NCI-H82 treated with DMSO at 0.1 percent for 48 hours (cell line): ENCODE results near the gene MED13L.

Experiments
- DNase-seq: peaks from one replicate; lab custom pipeline; 2025; ENCODE audit not compliant: unreplicated experiment; lab: John Stamatoyannopoulos, UW

Gene MED13L

DNA sequence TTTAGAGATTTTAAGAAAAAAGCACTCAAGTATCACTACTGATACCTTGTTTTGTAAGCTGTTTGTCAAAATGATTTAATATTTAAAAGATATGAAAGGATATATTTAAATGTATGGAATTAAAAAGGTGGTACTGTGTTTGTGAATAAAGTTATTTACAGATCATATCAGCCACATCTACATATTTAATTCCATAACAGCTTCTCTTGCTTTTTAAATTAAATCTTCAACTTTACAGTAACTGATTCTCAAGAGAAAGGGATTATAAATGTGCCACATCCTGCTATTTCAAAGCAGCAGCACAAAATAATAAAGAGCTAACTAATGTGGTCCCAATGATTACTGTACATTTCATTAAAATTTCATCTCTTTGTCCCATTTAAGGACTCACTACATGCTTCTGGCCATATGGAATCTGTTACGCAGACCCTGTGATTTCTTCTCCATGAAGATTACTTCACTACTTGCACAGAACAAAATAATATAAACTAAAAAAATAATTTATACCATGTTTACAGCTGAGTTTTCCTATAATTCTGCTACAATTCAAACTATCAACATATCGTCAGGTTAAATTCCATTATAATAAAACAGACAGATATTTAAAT is 117.8 kb downstream of the MED13L start:
- no peak for DNase-seq

DNA sequence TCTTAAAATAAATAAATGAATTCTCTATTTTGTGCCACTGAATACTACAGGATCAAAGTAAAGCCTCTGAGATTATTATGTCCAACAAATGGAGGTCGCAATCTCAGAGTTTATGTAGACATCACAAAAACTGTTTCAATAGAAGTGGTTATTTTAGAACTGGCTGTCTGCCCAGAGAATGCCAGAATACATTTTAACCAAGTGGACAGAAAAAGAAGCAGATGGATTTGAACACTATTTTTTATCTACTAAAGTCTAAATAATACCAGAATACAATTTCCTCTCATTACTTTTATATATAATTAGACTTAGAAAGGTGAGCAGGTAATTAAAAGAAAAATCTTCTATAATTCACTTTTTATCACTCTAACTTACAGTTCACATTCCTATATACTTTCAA is 118.3 kb downstream of the MED13L start:
- no peak for DNase-seq

DNA sequence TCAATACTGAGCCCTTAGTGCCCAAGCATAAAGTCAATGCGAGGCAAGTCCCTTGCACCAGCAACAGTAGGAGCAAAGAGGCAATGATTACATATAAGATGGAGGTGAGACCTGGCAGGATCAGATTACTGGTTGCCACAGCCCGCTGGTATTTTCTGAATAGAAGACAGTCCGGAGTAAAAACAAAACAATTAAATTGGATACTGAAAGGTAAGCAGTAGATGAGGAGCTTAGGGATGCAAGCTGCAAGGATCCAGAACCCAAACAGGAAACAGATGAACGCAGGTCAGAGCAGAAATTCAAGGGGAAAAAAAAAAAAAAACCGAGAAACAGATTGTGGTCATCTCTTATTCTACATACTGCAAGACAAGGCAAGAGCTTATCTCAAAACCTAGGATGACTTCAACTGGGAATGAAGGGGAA is 119.6 kb downstream of the MED13L start:
- peak; percentile 32 for DNase-seq

DNA sequence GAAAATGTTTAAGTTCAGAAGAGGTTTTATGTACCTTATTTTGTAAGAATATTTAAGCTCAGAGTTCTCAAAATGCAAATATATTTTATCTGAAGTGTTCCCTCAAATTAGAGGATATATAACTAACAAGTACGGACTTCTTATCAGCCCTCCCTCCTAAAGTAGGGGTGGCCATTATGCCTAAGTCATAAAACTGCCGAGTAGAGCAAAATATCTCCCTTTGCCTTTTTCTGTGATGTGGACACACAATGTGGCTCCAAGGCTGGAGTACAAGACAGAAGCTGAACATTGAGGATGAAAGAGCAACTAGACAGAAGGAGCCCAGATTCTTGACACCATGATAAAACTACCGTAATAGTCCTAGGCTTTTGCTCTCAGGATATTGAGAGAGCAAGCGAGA is 120.9 kb downstream of the MED13L start:
- no peak for DNase-seq

DNA sequence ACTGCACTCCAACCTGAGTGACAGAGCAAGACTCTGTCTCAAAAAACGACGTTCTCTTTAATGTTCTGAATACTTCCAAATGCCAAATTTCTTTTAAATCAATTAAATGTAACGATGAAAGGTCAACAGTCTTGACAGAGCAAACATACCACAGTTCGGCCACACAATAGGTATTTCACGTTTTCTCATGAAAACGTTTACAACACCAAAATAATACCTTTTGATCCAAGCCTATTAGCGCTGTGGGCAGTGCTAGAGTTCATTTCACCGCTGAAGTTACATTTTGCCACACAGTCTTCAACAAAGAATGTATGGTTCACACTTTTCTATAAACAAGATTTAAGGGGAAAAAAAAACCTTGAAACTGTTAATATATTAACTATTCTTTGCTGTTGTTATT is 122.1 kb downstream of the MED13L start:
- DNase-seq = no peak

DNA sequence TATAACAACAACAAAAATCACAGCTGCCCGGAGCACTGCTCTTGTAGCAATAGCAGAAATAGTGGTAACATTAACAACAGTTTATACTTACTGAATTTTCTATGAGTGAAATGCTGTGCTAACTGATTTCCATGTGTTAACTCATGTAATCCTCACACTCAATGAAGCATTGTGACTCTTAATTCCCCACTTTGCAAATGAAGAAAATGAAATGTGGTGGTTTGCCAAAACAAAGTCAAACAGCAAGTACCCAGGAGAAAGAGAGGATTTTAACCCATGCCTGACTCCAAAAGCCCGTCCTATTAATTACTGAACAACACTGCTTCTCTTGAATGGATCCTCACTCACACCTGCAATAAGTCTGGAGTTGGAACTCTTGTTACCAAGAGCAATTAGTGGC is 123.5 kb downstream of the MED13L start:
- DNase-seq = no peak

DNA sequence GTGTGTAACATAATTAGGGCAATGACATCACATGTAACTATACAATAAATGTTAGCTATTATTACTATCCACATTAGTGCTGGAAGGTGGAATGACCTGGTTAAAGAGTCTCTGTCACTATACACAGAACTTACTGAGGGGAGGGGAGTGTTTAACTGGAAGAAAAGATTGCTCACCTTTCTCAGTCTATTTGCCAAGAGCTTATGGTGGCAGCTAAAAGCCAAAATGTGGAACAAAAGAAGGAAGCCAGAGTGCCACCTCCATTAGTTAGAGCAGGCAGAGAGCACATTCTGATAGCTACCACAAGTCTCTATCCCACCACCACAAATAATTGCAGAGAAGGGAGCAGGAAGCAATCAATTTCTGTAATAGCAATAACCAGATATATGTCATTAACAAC is 124.4 kb downstream of the MED13L start:
- DNase-seq = no peak

DNA sequence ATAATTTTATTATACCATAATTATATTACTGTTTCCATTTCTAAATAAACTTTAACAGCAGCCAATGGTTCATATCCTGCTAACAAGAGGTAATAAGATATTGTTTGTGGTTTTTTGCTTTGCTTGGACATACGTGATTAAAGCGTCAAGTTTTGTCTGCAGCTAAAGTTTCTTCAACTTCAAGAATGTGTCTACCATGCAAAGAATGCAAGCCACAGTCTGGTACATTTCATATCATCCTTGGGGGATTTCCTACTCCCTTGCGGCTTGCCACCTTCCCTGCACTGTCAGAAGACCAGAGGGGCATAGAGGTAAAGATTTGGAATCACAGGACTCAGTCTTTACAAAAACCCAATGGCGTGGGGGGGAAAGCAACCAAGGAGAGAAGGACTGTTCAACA is 125.2 kb downstream of the MED13L start:
- no peak for DNase-seq

DNA sequence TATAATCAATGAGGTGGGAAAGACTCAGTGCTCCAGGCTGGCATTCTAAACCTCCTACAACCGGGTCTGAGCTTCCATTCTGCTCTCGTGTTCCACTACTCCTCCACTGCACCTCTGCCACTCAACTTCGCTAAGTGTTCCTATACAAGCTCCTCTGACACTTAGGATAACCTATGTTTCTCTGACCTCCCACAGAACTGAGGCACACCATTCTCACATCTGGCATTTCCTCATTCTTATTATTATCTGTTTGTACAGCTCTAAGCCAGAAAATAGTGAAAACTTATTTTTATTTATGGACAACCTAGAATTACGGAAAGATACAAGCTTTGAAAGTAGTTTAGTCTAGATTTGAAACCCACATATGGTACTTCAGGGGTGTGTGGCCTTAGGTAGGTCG is 127.0 kb downstream of the MED13L start:
- DNase-seq = no peak

DNA sequence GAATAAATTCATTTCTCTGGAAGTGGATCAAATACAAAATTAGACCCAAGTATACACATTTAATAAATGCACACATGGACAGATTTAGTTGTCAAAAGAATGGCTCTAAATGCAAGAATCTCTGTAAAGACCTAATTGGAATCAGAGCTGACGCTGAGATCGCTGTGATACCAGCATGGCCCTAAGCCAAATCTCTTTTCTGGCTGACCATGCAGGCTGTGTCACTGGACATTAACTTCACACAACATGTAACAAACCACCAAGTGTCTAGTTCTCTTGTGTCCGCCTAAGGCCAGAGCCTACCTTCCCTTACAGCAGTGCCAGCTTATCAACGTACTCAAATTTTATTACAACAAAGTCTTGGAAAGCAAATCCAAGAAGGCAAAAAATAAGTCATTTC is 127.5 kb downstream of the MED13L start:
- DNase-seq = no peak

DNA sequence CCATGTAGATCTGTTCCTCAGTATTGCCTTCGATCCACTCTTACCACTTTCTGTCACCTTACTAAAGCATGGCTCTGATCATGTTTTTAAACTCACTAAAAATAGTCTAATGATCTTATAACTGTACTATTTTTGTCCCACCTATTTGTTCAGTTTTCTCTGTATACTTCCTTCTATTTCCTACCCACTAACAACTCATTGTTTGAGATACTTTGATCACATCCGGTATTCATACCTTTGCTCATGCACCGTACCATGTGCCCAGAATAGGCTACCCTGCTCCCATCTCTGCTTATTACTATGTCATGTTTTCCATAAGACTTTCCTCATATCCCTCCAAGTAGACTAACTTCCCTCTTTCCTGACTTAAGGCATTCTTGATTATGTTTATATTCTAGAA is 128.6 kb downstream of the MED13L start:
- no peak for DNase-seq

DNA sequence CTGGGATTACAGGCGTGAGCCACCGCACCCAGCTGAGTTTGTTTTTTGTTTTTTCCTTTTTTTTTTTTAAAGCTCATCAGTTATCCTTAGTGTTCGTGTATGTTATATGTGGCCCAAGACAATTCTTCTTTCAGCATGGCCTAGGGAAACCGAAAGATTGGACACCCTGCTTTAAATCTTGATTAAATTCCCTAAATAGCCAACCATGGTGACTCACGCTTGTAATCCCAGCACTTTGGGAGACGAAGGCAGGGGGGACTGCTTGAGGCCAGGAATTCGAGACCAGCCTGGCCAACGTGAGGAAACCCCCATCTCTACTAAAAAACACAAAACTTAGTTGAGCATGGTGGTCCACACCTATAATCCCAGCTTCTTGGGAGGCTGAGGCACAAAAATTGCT is 131.1 kb downstream of the MED13L start:
- no peak for DNase-seq

DNA sequence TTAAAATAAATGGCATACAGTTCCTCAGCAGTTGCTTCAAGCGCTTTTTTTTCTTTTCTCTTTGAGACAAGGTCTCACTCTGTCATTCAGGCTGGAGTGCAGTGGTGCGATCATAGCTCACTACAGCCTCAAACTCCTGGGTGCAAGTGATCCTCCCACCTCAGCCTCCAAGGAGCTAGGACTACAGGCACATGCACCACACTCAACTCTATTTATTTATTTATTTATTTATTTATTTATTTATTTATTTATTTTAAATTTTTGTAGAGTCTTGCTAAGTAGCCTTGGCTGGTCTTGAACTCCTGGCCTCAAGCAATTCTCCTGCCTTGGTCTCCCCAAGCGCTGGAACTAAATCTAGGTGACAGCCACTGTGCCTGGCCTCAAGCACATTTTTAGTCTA is 132.0 kb downstream of the MED13L start:
- DNase-seq = no peak

DNA sequence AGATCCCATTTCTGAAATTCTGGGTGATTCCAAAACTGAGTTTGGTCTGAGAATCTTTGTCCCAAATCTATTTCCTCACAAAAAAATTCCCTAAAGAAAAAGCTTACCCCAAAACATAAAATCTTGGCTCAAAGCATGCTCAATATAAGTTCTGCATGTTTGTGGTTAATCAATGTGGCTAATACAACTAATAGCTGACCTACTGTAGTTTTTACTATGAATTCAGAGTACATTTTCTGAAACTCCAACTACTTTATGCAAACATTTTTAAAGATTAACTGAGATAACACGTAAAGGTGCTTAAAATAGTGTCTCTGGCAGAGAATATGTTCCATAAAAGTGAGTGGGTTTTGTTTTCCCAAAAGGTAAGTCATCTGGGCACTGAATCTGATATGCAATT is 133.1 kb downstream of the MED13L start:
- DNase-seq = no peak

DNA sequence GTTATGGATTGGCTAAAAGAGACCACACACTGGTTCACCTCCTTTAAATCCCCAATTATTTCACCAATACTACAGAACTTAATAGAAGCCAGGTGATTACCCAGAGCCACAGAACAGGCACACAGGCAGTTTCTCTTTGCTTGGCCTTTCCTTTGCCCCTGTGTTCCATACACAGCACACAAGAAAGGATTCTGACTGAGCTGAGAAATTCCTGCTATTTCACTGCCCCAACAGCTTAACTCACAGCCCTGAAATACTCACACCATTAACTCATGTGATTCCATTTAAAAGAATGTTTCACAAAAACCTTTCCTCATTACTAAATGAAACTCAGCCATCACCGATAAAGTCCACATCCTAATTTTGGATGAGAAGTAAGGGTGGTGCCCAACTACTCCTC is 133.6 kb downstream of the MED13L start:
- no peak for DNase-seq

DNA sequence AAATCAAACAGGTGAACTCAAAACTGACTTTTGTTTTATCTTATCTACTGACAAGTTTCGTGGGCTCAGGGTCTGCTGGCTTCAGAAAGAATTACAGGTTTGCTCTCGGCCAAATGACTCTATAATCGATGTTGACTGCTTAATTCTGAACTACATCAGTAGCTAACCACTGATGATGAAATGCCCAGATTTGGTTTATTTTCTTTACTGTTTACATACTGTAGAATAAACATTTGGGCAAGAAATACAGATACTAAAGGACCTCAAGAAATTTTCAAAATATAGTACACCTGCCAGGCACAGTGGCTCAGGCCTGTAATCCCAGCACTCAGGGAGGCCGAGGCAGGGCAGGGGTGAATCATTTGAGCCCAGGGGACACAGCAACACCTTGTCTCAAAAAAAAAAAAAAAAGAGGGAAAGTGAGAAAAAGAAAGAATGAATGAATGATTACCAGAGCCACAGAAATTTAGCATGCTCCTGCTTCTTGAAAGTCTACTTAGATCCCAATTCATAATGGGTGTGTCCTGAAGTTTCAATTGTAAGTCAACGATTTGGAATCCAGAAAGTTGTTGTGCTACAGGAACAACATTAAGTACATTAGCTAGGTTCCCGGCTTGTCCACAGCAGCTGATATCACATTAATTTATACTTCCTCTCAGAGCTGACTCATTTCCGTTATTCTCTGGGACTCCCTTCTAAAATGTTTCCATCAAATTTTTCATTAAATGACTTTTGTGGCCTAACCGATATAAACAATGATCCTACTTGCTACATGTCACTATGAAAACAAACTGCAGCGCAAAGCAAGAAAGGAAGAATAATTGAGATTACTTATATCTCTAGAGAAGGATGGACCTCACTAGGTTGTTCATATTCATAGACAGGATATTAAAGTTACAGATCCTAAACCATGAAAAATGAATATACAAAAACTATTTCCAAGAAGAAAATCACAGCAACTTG is 134.3 kb downstream of the MED13L start:
- DNase-seq = no peak

DNA sequence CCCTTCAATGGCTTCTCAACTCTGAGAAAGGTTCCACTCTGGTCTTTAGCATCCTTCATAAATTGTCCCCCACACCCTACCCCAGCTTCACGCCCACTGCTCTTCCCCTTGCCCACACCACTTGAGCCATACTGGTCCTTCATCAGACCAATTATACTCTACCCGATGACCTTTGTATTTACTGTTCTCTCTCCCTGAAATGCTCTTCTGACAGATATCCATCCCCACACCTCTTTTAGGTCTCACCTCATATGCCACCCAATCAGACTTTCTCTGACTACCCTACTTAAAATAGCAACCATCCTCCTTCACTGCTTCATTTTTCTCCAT is 135.7 kb downstream of the MED13L start:
- DNase-seq = no peak

DNA sequence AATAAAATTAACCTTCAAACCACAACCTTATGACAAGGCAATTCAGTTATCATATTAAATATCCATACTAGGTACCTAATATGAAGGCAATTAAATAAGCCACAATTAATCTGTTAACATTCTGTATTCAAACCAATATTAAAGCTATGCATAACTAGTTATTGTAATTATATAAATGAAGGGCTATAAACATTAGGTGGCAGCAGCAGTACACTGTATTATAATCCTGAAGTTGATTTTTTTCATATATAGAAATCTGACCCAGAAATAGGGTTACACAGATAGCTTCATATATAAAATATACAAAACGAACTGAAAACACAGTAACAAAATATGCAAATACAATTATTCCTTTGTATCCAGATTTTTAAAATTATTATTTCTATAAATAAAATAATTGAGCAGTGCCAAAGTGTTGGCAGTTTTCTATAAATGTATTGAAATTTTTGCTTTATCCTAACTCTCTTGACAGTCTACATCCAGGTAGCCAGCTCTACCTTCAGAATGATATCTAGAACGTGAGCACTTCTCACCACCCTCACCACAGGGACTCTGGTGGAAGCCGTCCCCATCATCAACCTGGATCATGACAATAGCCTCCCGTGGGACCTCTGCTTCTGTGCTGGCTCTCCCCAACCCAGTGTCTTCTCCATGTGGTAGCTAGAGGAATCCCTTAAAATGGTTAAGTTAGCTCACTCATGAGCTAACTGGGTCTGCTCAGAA is 136.2 kb downstream of the MED13L start:
- DNase-seq = no peak

DNA sequence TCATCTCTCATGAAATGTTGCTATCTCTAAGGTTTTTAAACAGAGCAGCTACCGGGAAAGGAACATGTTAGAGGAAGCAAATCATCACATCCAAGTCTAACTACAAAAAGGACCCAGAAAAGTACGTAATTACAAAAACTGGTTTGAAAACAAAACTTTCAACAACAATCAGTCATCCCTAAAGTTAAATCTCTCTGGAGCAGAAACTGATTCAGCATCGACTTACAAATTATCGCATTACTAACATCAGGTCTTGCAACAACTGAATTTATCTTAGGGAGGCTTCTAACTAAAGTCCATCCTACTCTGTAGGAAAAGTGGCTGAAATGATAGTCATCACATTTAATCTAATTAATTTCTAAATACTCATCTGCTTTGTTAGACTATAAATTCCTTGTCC is 137.0 kb downstream of the MED13L start:
- DNase-seq = no peak

DNA sequence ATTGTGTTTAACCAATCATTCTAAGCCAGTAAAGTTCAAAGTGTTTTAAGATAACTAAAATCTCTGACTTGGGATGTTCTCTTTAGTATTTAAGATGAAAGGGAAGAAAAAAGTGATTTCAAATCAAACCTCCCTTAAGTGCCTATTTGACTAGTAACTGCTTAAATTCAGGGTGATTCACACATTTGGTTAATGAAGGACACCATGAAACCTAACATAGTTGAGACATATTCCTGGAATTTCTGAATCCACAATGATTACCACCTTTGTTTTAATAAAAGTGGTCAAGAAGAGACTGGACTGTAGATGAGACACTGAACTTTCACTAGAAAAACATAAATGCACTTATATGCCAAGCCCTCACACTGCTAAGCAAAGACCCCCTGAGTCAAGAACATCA is 138.7 kb downstream of the MED13L start:
- DNase-seq = no peak

DNA sequence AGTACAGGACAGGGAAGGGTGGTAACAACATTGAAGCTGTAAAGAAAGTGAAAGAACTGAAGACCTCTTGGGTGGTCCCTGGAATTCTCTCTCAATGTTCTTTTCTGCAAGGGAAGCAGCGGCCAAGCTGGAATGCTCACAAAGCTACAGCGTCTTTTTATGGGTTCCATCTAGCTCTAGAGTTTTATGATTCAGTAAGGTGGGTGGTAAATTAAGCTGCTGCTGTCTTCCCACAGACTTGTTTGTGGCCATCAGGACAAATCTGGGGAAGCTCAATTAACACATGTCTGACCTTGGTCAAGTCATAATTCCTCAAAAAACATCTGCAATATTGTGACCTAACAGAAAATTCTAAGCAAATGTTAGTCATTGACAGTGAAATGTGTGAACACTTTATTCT is 139.1 kb downstream of the MED13L start:
- no peak for DNase-seq

DNA sequence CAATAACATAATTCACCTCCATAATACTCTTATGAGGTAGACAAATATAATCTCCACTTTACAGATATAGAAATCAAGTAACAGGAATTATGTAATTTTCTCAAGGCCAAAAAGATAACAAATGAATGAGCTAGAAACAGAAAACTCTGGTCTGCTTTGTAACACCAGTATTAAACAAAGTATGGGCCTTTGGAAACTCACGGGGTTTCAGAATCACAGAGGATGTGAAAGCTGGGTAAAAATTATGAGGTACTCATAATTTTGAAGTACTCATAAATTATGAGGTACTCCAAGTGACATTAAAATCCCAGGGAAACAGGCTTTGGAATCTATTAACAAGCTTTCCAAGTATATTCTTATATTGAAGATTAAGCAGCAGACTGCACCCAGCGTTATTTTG is 140.2 kb downstream of the MED13L start:
- no peak for DNase-seq
